Muscle layer of duodenum (tissue), 2 donors: ENCODE data around the gene ABCC4.

Experiments
- H3K27ac ChIP-seq: one replicate; pipeline ENCODE4 v1.7.0; 2013; ENCODE audit warnings: mild to moderate bottlenecking, low read length
- H3K27me3 ChIP-seq: one replicate; pipeline ENCODE4 v1.7.0; 2013; ENCODE audit warnings: low read depth, mild to moderate bottlenecking, control low read depth, low read length
- H3K36me3 ChIP-seq, 2 donors: one replicate each; pipeline ENCODE4 v1.7.0; 2013; ENCODE audit warnings: low read length in 2 of 2, control low read depth in 1 of 2, mild to moderate bottlenecking in 1 of 2; ENCODE audit not compliant: insufficient read depth in 2 of 2, control insufficient read depth in 1 of 2
- H3K4me1 ChIP-seq, 2 donors: one replicate each; pipeline ENCODE4 v1.7.0; 2013; ENCODE audit warnings: low read length in 2 of 2, mild to moderate bottlenecking in 2 of 2, control low read depth in 1 of 2, moderate library complexity in 1 of 2; ENCODE audit not compliant: insufficient read depth in 2 of 2, control insufficient read depth in 1 of 2
- H3K4me3 ChIP-seq, 2 donors: one replicate each; pipeline ENCODE4 v1.7.0; 2013; ENCODE audit warnings: low read length in 2 of 2, low read depth in 1 of 2, mild to moderate bottlenecking in 1 of 2
- H3K9me3 ChIP-seq, 2 donors: one replicate each; pipeline ENCODE4 v1.7.0; 2013; ENCODE audit warnings: low read length in 2 of 2, control low read depth in 1 of 2, mild to moderate bottlenecking in 1 of 2; ENCODE audit not compliant: control insufficient read depth in 1 of 2
- donor health status: healthy.

ABCC4 gene, protein sequence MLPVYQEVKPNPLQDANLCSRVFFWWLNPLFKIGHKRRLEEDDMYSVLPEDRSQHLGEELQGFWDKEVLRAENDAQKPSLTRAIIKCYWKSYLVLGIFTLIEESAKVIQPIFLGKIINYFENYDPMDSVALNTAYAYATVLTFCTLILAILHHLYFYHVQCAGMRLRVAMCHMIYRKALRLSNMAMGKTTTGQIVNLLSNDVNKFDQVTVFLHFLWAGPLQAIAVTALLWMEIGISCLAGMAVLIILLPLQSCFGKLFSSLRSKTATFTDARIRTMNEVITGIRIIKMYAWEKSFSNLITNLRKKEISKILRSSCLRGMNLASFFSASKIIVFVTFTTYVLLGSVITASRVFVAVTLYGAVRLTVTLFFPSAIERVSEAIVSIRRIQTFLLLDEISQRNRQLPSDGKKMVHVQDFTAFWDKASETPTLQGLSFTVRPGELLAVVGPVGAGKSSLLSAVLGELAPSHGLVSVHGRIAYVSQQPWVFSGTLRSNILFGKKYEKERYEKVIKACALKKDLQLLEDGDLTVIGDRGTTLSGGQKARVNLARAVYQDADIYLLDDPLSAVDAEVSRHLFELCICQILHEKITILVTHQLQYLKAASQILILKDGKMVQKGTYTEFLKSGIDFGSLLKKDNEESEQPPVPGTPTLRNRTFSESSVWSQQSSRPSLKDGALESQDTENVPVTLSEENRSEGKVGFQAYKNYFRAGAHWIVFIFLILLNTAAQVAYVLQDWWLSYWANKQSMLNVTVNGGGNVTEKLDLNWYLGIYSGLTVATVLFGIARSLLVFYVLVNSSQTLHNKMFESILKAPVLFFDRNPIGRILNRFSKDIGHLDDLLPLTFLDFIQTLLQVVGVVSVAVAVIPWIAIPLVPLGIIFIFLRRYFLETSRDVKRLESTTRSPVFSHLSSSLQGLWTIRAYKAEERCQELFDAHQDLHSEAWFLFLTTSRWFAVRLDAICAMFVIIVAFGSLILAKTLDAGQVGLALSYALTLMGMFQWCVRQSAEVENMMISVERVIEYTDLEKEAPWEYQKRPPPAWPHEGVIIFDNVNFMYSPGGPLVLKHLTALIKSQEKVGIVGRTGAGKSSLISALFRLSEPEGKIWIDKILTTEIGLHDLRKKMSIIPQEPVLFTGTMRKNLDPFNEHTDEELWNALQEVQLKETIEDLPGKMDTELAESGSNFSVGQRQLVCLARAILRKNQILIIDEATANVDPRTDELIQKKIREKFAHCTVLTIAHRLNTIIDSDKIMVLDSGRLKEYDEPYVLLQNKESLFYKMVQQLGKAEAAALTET (N-terminal part only)

DNA sequence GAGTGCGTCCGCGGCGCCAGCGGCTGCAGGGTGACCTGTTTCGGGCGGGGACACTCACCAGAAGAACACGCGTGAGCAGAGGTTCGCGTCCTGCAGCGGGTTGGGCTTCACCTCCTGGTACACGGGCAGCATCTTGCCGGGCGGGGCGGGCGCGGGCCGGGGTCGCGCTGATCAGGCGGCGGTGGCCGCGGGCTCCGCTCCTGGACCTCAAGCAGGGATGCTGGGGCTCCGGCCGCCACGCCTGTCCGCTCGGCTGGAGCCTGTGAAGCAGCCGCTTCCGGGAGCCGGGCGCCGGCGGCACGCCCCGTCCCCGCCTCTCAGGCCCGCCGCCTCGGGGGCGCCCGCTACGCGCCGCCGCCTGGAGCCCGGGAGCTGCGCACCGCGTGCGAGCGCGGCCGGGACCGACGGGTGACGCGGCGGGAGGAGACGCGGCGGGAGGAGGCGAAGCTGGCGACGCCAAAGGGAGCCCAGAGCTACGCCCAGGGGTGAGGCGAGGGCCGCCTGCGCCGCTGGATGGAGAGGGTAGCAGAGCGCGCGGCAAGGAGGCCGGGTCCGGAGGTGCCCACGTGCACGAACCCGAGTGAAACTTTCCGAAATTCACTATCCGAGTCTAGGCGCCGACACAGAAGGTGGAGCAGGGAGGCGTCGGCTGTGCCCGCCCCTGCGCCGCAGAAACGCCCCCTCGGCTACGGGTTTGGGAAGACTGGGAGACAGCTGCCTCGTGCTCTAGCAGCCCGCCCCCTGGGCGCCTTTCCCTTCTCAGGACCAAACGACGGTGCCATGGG, at the start of gene ABCC4:
Gene ABCC4, minus strand, starts transcription at position 269 of the 785 bp plus-strand sequence. Its CDS starts 137 bp downstream, at position 132.
- H3K27ac ChIP-seq = peak within 1 kb of the TSS; percentile 54
- peaks cover 6 to 20% of the 10 kb centered on the region in 2 donors for H3K4me1 ChIP-seq
- peak within 1 kb of the TSS; percentile 78 to 86 for H3K4me3 ChIP-seq

DNA sequence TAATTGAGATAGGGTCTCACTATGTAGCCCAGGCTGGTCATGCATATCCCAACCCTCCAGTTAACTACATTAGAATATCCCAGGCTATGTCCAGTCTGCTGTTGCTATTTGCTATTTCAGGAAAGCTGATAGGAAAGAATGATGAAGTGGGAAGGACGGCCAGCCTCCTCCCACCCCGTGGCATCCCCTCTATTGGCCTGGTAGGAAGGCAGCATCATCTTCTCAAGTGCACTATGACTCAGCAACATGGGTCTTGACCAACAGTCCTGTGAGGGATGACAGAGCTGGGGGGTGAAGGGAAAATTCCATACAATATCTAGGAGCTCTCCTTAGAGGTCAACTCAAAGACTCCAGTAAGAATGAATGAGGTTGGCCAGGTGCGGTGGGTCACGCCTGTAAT, 48.0 kb upstream of the ABCC4 start:
- Histone ChIP-seq H3K36me3 (no peaks in the 10 kb centered on the region), H3K9me3 (no peaks in the 10 kb centered on the region), H3K4me1 (no peaks in the 10 kb centered on the region), H3K27me3 (no peaks in the 10 kb centered on the region), H3K4me3 (no peak overlapping the region), H3K27ac (no peak overlapping the region)

More for the DNA sequence above, at the start of gene ABCC4:
- Histone ChIP-seq H3K27me3 (no peaks in the 10 kb centered on the region), H3K36me3 (no peaks in the 10 kb centered on the region), H3K9me3 (no peaks in the 10 kb centered on the region)

DNA sequence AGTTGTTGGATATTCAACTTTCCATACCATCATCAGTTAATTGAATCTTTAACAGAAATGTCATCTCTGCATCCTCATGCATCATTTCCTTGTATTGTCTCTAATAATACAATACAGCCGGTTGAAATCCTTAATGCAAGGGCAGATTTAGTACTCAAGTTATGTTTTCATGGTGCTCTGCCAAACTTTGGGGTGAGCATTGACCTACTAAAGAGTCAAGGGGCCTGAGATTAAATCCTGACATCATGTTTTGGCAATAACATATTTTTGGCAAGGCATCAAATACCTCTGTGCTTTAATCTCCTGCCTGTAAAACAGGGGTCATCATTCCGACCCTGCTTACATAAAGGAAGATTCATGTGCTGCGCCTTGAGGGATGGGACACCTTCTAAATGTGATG, 42.7 kb upstream of the ABCC4 start:
- H3K27ac ChIP-seq = no peak overlapping the region
- H3K27me3 ChIP-seq = no peaks in the 10 kb centered on the region
- H3K4me1 ChIP-seq = peaks cover 0 to 3% of the 10 kb centered on the region in 2 donors
- no peaks in the 10 kb centered on the region for H3K9me3 ChIP-seq
- no peak overlapping the region for H3K4me3 ChIP-seq
- H3K36me3 ChIP-seq = no peaks in the 10 kb centered on the region

DNA sequence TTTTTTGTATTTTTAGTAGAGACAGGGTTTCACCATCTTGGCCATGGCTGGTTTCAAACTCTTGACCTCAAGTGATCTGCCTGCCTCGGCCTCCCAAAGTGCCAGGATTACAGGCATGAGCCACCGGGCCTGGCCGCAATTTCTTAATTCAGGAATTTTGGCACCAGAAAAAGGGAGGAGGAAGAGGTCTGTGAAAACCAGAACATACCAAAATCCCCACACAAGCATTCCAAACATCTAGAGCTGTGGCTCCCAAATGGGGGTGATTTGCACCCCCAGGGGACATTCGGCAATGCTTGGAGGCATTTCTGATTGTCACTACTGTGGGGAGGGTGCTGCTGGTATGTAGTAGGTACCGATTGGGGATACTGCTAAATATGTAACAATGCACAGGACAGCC, 40.2 kb upstream of the ABCC4 start:
- Histone ChIP-seq H3K9me3 (no peaks in the 10 kb centered on the region), H3K4me3 (no peak overlapping the region), H3K27me3 (no peaks in the 10 kb centered on the region), H3K36me3 (no peaks in the 10 kb centered on the region), H3K27ac (no peak overlapping the region), H3K4me1 (peaks cover 0 to 3% of the 10 kb centered on the region in 2 donors)

DNA sequence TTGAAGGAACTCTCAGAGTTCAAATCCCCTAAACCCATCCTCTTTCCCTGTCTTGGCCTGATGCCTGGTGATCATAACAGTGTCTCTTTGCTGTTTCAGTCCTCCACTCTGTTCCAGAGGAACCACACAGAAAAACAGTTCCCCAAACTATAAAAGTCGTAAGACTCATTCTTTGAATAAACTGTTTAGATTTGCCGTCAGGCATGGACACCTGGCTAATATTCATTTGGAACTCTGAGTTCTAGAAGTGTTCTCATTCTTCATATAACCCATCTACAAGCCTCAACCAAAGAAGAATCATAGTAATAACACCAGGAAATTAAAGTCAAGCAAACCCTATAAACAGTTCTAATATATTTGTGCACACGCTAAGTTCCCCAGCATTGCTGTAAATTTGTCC, 37.7 kb upstream of the ABCC4 start:
- no peak overlapping the region for H3K27ac ChIP-seq
- H3K9me3 ChIP-seq = no peaks in the 10 kb centered on the region
- H3K27me3 ChIP-seq = no peaks in the 10 kb centered on the region
- H3K36me3 ChIP-seq = no peaks in the 10 kb centered on the region
- peaks cover 0 to 3% of the 10 kb centered on the region in 2 donors for H3K4me1 ChIP-seq
- H3K4me3 ChIP-seq = no peak overlapping the region

DNA sequence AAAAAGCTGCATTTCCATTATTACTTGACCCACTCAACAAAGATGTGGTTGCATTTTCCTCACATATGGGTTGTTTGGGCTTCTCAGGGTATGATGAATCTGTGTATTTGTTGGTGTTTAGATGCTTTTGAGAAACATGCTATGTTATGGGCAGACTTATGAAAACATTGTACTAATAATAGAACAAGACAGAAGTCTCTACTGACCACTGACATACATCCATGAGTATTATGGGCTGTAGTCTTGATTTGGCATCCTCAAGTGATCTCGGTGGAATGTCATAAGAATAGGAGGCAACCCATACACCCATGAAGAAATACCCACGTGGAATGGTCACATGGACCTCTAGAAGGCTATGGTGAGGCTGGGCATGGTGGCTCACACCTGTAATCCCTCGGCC, 36.3 kb upstream of the ABCC4 start:
- Histone ChIP-seq H3K9me3 (no peaks in the 10 kb centered on the region), H3K36me3 (no peaks in the 10 kb centered on the region), H3K27ac (no peak overlapping the region), H3K4me1 (peaks cover 0 to 3% of the 10 kb centered on the region in 2 donors), H3K27me3 (no peaks in the 10 kb centered on the region), H3K4me3 (no peak overlapping the region)

DNA sequence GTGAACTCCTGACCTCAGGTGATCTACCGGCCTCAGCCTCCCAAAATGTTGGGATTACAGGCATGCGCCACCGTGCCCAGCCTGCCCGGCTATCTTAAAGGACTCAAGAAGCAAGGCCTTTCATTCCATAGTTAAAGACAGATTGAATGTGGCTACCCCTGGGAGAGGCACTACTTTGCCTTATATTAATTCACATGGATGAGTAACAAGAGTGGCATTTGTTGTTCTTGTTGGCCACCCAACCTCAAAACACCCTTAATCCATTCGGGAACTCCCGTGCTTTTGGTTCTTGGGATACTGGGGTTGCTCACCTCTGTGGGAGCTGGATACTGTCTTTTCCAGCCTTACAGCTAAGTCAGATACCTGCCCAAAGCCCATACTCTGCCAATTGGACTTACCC, 34.4 kb upstream of the ABCC4 start:
- Histone ChIP-seq H3K9me3 (no peaks in the 10 kb centered on the region), H3K27ac (no peak overlapping the region), H3K36me3 (no peaks in the 10 kb centered on the region), H3K4me3 (no peak overlapping the region), H3K27me3 (no peaks in the 10 kb centered on the region), H3K4me1 (peaks cover 0 to 3% of the 10 kb centered on the region in 2 donors)

DNA sequence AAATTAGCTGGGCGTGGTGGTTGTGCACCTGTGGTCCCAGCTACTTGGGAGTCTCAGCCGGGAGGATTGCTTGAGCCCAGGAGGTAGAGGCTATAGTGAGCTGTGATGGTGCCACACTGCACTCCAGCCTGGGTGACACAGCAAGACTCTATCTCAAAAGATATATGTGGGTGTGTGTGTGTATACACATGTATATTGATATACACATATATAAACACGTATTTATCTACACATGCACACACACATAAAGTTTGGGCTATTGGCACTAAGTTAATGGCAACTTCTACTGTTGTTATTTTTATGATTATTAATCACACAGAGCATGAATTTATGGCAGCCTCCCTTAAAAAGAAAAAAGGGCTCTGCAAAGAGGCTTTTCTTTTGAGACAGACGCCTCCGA, 27.1 kb upstream of the ABCC4 start:
- Histone ChIP-seq H3K4me1 (no peaks in the 10 kb centered on the region), H3K9me3 (no peaks in the 10 kb centered on the region), H3K27ac (no peak overlapping the region), H3K27me3 (no peaks in the 10 kb centered on the region), H3K36me3 (no peaks in the 10 kb centered on the region), H3K4me3 (no peak overlapping the region)

DNA sequence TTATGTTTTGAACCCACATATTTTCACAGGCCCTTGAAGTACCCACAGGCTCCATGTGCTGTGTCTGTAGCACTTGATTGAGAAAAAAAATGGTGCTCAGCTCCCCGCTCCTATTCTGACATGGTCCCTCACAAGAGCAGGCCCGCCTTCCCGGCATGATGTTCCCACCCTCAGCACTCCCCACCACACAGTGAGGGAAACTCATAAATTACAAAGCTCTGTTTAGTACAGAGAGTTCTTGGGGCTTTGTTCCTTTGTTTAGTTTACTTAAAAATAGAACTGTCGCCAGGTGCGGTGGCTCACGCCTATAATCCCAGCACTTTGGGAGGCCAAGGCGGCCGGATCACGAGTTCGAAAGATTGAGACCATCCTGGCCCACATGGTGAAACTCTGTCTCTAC, 25.9 kb upstream of the ABCC4 start:
- Histone ChIP-seq H3K4me3 (no peak overlapping the region), H3K36me3 (no peaks in the 10 kb centered on the region), H3K27me3 (no peaks in the 10 kb centered on the region), H3K27ac (no peak overlapping the region), H3K9me3 (no peaks in the 10 kb centered on the region), H3K4me1 (no peaks in the 10 kb centered on the region)

DNA sequence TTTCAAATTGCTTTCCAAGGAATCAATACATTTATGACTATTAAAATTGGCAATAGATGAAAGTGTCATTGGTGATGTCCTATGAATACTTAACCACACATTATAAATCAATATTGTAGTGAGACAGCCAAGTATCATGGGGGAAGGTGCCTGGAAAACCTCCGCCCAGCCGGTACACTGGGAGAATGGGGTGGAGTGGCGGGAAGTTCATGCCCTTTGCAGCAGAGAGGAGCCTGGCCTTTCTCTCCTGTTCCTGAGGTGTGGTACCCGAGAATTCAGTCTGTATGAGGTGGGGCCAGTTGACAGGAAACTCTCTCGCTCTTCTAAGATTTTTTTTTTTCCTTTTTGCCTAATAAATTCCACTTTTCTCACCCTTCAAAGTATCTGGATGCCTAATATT, 25.4 kb upstream of the ABCC4 start:
- no peaks in the 10 kb centered on the region for H3K36me3 ChIP-seq
- no peak overlapping the region for H3K27ac ChIP-seq
- no peaks in the 10 kb centered on the region for H3K4me1 ChIP-seq
- no peaks in the 10 kb centered on the region for H3K27me3 ChIP-seq
- H3K4me3 ChIP-seq = no peak overlapping the region
- H3K9me3 ChIP-seq = no peaks in the 10 kb centered on the region
